ENCODE data around the gene ZDHHC14. TPM values are rescaled to one million over a fixed set of nuclear protein-coding genes. Genes with fewer than 3 reads are reported as not detected.
"Not testable (repeated sequence)": the region's sequence is repeated elsewhere in the genome, so short reads cannot be mapped to it uniquely, and the experiment has no call there.

Gene ZDHHC14
- total RNA-seq, 2 experiments from 2014 or later: 1.7 to 2.5 TPM

DNA sequence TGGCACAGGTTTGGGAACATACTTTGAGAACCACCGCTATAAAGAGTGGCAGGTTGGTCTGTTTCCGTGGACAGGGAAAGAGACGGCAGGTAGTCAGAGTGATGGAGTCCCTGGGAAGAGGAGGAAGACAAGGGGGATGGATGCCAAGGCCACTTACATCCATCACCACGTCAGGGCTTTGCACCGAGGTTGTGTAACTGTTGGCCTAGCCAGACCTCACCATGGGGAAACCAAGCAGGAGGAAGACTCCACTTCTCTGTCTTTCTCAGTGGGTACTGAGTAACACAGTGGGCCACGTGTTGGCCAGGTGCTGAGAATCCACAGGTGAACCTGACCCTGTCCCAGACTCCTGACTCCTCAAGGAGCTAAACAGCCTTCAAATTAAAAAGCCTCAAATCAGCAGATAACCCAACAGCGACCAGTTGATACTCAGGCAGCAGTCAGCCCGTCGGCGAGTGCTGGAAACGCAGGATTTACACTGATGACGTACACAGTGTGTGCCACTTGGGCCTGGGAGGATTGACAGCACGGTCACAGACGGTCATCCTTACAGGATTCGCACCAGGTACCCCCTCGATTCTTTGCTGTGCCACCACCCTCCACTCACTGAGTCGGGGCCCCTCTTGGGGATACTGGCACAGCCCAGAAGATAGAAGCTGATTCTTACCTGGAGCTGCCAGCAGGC, 307.4 kb downstream of the ZDHHC14 start:
- Mint-ChIP-seq H3K4me3 (no peak overlapping the region), H3K4me1 (ENCODE audit: low read depth) (no peaks in the 10 kb centered on the region), H3K27me3 (peaks cover 2% of the 10 kb centered on the region), H3K9me3 (no peaks in the 10 kb centered on the region), H3K27ac (no peak overlapping the region), H3K36me3 (ENCODE audit: low read depth) (no peaks in the 10 kb centered on the region)
- TF ChIP-seq, protein P1, sequence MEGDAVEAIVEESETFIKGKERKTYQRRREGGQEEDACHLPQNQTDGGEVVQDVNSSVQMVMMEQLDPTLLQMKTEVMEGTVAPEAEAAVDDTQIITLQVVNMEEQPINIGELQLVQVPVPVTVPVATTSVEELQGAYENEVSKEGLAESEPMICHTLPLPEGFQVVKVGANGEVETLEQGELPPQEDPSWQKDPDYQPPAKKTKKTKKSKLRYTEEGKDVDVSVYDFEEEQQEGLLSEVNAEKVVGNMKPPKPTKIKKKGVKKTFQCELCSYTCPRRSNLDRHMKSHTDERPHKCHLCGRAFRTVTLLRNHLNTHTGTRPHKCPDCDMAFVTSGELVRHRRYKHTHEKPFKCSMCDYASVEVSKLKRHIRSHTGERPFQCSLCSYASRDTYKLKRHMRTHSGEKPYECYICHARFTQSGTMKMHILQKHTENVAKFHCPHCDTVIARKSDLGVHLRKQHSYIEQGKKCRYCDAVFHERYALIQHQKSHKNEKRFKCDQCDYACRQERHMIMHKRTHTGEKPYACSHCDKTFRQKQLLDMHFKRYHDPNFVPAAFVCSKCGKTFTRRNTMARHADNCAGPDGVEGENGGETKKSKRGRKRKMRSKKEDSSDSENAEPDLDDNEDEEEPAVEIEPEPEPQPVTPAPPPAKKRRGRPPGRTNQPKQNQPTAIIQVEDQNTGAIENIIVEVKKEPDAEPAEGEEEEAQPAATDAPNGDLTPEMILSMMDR (IDR thresholded peaks at IDR 0.05): no peak
- CTCF ChIA-PET: interaction anchor here (0.9 kb wide), 1 partner anchor 69 kb away, joined by 3 read pairs; no protein-coding TSS in a partner anchor
- DNase-seq (no peak), ATAC-seq (no peak)
- intact Hi-C loops (cut with micrococcal nuclease): no loop called here
- POLR2A ChIA-PET: no interaction called here

DNA sequence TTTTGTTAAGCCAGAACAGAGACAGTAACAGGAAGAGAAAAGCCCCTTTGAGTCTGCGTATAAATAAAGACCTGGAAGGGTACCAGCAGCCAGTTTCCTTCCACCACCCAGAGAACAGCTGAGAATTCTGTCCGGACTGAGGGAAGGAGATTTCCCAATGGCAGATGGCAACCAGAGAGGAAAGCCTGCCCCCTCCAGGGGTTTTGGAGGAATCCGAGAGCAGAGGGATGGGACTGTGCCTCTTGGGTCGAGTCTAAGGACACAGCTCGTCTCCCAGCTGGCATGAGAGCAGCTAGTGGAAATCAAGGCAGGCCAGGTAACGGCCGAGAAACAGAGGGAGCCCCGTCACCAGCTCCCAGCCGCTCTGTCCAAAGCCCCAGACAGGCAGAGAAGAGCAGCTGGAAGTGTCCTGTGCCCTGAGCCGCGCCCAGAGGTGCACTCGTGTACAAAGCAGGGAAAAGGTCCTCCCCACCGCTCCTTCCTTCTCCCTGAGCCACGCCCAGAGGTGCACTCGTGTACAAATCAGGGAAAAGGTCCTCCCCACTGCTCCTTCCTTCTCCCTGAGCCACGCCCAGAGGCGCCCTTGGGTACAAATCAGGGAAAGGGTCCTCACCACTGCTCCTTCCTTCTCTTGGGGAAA, 308.1 kb downstream of the ZDHHC14 start:
- H3K4me1 Mint-ChIP-seq (ENCODE audit: low read depth): no peaks in the 10 kb centered on the region
- H3K9me3 Mint-ChIP-seq: no peaks in the 10 kb centered on the region
- ChIA-PET POLR2A (no interaction called here), CTCF (interaction anchor here (0.9 kb wide), 1 partner anchor 68 kb away, joined by 3 read pairs; no protein-coding TSS in a partner anchor)
- no peaks in the 10 kb centered on the region for H3K36me3 Mint-ChIP-seq (ENCODE audit: low read depth)
- DNase-seq (no peak), ATAC-seq (no peak)
- H3K27me3 Mint-ChIP-seq: peaks cover 2% of the 10 kb centered on the region
- intact Hi-C loops (cut with micrococcal nuclease): no loop called here
- H3K4me3 Mint-ChIP-seq: no peak overlapping the region
- TF ChIP-seq, protein P1 (IDR thresholded peaks at IDR 0.05): no peak
- no peak overlapping the region for H3K27ac Mint-ChIP-seq

DNA sequence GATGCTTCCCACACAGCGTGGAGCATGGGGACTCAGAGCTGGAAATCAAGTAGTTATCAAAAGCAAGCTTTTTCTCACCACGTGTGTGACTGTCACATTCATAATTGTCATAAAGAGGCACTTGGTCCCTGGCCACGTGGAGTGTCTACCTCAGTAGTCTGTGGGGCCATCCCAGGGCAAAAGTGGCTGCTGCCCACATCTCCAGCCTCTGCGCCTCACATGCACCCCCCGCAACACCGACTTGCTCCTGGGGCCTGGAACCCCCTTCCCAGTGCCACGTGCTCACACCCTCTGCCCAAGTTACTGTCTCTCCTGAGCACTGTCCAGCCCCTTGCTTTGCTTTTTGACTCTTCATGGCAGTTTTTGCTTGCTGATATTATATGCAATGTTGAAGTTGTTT, 308.9 kb downstream of the ZDHHC14 start:
- ATAC-seq: no peak
- Mint-ChIP-seq H3K36me3 (ENCODE audit: low read depth) (no peaks in the 10 kb centered on the region), H3K4me1 (ENCODE audit: low read depth) (no peaks in the 10 kb centered on the region), H3K27ac (no peak overlapping the region), H3K9me3 (no peaks in the 10 kb centered on the region), H3K4me3 (no peak overlapping the region), H3K27me3 (peaks cover 2% of the 10 kb centered on the region)
- intact Hi-C loops (cut with micrococcal nuclease): no loop called here
- no peak for DNase-seq
- POLR2A ChIA-PET: no interaction called here
- TF ChIP-seq, protein P1 (IDR thresholded peaks at IDR 0.05): no peak
- CTCF ChIA-PET: interaction anchor here (1.4 kb wide), 1 partner anchor 24 kb away, joined by 3 read pairs; no protein-coding TSS in a partner anchor

DNA sequence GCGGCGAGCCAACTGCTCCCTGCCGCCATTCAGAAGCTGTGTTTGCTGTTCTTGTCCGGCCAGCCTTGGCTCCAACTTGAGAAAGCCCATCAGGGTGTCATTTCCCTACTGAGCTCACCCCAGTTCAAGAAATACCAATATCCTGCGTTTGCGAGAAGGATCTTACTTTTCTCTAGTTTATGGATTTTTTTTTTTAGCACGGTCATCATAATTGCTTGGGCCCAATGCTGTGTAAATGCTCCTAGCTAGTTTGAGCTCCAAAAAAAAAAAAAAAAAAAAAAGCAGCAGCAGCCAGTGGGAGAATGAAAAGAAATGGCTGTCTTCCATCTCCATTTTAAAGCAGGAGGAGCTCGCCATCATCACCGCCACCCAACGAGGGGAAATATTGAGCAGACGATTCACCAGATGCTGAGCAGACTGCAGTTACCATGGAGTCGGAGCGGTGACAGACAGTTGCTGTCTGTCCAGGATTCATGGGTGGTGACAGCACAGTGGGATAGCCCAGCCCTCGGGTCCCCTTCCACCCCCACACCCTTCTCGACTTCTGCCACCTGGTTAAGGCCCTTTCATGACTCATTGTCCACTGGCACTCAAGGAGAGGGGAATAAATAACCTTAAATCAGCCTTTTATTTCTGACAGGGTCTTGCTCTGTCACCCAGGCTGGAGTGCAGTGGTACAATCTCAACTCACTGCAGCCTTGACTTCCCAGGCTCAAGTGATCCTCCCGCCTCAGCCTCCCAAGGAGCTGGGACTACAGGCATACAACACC, 309.6 kb downstream of the ZDHHC14 start:
- TF ChIP-seq, protein P1 (IDR thresholded peaks at IDR 0.05): no peak
- ChIA-PET CTCF (interaction anchor here (1.4 kb wide), 1 partner anchor 24 kb away, joined by 3 read pairs; no protein-coding TSS in a partner anchor), POLR2A (no interaction called here)
- no peak for ATAC-seq
- Mint-ChIP-seq H3K4me1 (ENCODE audit: low read depth) (no peaks in the 10 kb centered on the region), H3K4me3 (no peak overlapping the region), H3K9me3 (no peaks in the 10 kb centered on the region), H3K27me3 (peaks cover 2% of the 10 kb centered on the region), H3K36me3 (ENCODE audit: low read depth) (no peaks in the 10 kb centered on the region), H3K27ac (no peak overlapping the region)
- DNase-seq: no peak
- intact Hi-C loops (cut with micrococcal nuclease): no loop called here

DNA sequence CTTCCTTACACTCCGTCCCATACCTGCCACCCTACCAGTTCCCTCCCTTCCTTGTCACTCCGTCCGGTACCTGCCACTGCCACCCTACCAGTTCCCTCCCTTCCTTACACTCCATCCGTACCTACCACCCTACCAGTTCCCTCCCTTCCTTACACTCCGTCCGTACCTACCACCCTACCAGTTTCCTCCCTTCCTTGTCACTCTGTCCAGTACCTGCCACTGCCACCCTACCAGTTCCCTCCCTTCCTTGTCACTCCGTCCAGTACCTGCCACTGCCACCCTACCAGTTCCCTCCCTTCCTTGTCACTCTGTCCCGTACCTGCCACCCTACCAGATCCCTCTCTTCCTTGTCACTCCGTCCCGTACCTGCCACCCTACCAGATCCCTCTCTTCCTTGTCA, 310.6 kb downstream of the ZDHHC14 start:
- POLR2A ChIA-PET; DNase-seq; H3K9me3 Mint-ChIP-seq; ATAC-seq; H3K4me3 Mint-ChIP-seq; H3K4me1 Mint-ChIP-seq (ENCODE audit: low read depth); H3K36me3 Mint-ChIP-seq (ENCODE audit: low read depth); CTCF ChIA-PET; H3K27me3 Mint-ChIP-seq; intact Hi-C loops (cut with micrococcal nuclease); H3K27ac Mint-ChIP-seq: not testable (repeated sequence)

Measured in activated CD8-positive, alpha-beta T cell treated with anti-CD3 and anti-CD28 coated beads for 36 hours (primary cell).